HG03469 (cell line): Measurements from ENCODE around the gene GAD1.

Source experiments
- ATAC-seq: cut with Tn5 transposase; IDR thresholded peaks from one replicate; pipeline ENCODE4 v1.9.1; 2021; ENCODE audit warnings: mild to moderate bottlenecking, moderate library complexity, moderate number of reproducible peaks; ENCODE audit not compliant: unreplicated experiment

GAD1 gene

DNA sequence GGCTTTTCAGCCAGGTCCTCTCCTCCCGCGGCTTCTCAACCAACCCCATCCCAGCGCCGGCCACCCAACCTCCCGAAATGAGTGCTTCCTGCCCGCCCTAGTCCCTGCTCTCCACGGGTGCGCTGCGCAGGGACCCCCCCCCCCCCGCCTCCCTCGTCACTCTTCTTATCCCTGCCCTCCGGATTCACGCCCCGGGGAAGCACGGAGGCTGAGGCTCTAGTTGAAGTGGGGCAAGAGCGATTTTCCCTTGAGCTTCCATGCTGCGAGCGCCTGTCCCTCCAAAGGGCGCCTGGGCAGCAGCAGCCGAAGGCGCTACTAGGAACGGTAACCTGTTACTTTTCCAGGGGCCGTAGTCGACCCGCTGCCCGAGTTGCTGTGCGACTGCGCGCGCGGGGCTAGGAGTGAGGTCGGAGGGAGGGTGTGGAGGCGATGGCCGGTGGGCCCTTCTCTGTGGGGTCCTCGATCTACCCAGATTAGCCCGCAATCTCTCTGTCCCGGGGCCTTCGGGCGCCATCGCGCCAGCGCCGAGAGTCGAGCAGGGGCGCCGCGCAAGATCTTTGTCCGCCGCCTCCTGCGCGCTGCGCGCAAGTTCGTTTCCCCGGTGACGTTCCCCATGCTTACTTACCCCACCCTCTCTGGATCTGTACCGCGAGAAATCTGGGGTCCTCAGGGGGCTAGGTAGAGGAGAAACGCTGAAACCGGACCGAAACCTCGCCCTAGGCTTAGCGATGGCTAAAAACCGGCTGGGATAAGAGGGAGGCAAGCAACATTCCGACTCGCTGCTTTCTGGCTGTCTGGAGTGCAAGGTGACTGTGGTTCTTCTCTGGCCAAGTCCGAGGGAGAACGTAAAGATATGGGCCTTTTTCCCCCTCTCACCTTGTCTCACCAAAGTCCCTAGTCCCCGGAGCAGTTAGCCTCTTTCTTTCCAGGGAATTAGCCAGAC lies 677 bp downstream of the GAD1 start:
- no peak for ATAC-seq

DNA sequence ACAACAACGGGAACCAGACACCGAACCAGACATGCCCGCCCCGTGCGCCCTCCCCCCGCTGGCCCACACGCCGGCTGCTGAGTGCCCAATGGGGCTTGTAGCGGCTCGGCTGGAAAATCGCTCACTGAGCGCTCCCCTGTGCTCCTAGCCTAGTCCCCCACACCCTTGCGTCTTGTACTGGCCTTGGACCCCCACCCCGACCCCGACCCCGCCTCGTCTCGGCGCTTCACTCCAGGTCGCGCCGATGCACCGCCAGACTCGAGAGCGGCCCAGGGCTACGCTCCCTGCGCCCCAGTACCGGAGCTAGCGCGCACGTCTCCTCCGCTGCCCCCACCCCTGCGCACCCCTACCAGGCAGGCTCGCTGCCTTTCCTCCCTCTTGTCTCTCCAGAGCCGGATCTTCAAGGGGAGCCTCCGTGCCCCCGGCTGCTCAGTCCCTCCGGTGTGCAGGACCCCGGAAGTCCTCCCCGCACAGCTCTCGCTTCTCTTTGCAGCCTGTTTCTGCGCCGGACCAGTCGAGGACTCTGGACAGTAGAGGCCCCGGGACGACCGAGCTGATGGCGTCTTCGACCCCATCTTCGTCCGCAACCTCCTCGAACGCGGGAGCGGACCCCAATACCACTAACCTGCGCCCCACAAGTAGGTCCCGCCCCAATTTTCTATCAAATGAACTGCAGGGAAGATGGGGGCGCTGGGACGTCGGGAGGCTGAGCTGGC lies 1.5 kb downstream of the GAD1 start:
- ATAC-seq, result no peak

DNA sequence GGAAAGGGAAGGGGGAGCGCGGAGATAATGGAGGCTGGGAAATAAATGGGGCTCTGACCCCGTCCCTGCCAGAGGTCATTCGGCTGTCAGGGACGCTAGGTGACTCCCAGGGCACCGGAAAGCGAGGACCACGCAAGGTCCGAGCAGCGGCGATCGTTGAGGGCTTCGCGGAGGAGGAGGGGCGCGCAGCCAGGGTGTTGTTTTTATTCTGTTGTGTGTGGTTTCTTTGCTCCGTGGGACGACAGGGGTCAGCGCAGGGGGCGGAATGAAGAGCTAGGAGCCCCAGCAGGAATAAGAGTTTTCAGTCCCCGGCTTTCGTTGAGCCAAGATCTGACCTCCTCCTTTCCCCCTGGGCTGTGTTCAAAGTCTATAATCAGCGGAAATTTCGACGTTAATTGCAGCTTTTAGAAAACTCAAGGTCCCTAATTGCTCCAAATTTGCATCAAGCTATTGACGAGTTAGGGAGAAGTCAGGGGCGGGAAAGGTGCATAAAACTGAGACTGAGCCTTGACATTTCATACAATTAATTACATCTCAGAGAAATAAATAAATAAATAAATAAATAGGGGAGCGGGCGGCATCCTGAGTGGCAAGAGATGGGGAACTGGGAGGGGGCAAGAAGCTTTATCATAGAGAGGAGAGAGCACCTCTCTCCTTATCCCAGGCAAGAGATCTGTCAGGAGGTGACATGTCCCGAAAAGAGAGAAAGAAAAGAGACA lies 2.2 kb downstream of the GAD1 start:
- ATAC-seq, result no peak

GRCh38 chr2:170819680-170820664 lies 3.3 kb downstream of the GAD1 start:
- no peak for ATAC-seq

DNA sequence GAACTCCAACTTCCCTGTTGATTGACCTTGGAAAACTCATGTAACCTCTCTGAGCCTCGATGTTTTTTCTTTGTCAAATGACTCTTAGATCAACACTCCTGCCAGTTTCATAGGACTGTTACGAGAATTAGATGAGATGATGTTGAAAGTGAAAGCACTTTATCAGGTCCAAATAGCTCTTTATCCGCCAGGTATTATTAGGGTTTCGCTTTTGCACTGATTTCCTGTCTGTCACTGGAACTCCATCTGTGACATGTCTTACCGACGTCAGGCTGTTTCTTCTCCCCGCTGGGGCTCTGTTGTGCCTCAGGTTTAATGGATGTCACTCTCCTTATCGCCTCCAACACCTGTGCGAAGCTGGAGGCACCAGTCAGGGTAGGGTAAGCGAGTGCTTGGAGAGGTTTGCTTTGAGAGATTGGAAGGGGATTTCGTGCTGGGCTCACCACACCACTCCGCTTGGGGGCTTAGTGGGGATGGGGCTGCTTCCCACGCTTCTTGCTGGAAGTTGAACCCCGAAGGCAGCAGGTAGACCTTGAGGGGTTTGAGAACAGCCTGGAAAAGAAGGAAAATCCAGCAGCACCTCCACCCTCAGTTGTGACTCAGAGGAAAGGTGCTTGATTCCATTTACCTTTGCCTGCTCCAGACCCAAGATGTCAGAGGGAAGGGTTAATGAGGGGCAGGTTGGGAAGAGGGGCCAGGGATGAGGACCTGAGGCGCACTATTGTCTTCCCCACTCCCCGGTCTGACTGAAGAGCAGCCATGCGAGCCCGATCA lies 4.3 kb downstream of the GAD1 start:
- ATAC-seq, result peak; percentile 41

GRCh38 chr2:170821531-170822289 lies 5.0 kb downstream of the GAD1 start:
- ATAC-seq, result no peak

GRCh38 chr2:170822290-170823087 lies 5.8 kb downstream of the GAD1 start:
- no peak for ATAC-seq

DNA sequence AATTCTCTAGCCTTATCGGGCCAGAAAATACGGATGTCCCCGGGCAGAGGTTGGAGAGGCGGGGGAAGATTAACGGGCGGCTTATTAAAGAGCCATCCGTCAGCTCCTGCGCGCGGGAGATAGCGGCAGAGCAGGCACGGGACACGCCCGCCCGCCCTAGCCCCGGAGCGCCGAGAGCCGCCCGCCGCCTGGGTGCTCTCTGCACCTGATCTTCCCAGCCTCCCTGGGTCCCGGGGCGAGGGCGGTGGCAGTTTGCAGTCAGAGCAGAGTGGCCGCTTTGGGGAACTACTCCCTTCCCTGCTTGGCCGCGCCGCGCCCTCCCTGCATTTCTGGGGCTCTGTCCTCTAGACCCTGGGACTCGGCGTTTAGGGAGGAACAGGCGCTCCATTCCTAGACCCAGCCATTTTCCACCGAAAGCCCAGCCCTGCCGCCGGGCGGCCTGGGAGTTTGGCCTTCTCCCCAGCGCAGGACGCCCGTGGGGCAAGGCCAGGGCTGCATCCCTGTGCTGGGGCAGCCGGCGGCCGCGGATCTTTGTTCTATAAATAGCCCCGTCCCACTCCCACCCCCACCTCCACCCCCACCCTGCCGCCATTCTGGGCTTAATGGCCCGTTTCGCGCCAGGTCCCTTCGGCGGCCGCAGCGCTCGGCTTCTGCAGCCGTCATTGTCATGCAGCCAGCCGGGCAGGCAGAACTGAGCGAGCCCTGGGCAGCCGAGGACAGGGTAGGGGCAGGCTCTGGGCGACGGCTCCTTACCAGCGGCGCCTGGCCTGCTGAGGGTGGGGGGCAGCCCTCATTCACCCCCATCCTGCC lies 6.6 kb downstream of the GAD1 start:
- no peak for ATAC-seq

DNA sequence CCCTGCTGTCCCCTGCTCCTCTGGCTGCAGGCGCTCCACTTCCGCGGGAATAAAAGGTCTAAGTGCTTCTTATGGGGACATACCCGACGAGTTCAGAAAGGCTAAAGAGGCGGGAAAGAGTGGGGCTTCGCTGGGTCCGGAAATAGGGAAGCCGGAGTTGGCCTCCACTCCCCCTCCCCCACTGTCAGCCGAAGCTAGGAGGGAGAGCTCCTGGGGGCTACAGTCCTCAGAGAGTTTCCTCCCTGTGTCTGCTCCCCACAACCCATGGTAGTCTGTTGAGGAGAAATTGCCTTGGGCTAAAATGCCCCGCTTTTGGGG lies 7.2 kb downstream of the GAD1 start:
- ATAC-seq, result no peak

- no peak for ATAC-seq
Measured at GRCh38 chr2:170824526-170825015, 7.9 kb downstream of the GAD1 start.

- no peak for ATAC-seq
Measured at GRCh38 chr2:170827841-170828532, 11.3 kb downstream of the GAD1 start.

DNA sequence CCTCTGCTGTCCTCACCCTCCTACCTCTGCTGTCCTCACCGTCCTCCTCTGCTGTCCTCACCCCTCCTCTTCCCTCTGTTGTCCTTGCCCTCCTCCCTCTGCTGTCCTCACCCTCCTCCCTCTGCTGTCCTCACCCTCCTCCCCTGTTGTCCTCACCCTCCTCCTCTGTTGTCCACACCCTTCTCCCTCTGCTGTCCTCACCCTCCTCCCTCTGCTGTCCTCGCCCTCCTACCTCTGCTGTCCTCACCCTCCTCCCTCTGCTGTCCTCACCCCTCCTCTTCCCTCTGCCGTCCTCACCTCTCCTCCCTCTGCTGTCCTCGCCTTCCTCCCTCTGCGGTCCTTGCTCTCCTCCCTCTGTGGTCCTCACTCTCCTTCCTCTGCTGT lies 11.8 kb downstream of the GAD1 start:
- ATAC-seq, result no peak

- ATAC-seq, result no peak
Measured at GRCh38 chr2:170829036-170829435, 12.3 kb downstream of the GAD1 start.

GRCh38 chr2:170830166-170830565 lies 13.5 kb downstream of the GAD1 start:
- no peak for ATAC-seq

GRCh38 chr2:170831115-170831514 lies 14.4 kb downstream of the GAD1 start:
- ATAC-seq, result no peak

DNA sequence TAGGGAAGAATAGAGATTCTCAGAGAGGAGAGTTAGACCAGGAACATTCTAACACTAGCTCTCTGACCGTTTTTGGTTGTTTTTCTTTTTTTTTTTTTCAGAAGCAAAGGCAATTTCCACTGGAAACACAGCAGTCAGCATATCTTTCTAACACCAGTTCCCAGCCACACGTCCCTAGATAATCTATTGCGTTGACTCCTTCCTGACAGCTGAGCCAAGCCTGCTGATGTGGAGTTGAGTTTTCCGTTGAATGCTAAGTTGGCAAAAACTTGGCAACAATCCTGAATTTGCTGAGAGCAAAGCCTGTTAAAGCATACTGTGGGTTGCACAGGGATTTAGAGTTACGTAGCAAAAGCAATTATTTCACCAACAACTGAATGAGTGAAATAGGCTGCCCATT lies 19.3 kb downstream of the GAD1 start:
- no peak for ATAC-seq
